Activated T-helper 1 cell treated with anti-CD3 and anti-CD28 coated beads, Interleukin-12 subunit alpha, Interleukin-12 subunit beta, Interleukin-2, Interleukin-4 antibody, amounts not matched to agents 30 ng/mL and 10 ng/mL and 1 ng/mL, durations not matched to agents 14 hours and 24 hours and 36 hours (primary cell): ENCODE results near the gene PDE4D. TPM values are rescaled to one million over a fixed set of nuclear protein-coding genes. Genes with fewer than 3 reads are reported as not detected.

Source experiments
- DNase-seq: peaks from one replicate; pipeline ENCODE4 v3.0.0; 2021; ENCODE audit warnings: low spot score
- H3K27ac Mint-ChIP-seq: one replicate; pipeline ENCODE4 v1.8.0; 2021; ENCODE audit warnings: mild to moderate bottlenecking, mixed read lengths
- H3K27me3 Mint-ChIP-seq: one replicate; pipeline ENCODE4 v1.8.0; 2022; ENCODE audit warnings: mild to moderate bottlenecking, moderate library complexity, mixed read lengths; ENCODE audit not compliant: insufficient read depth
- H3K36me3 Mint-ChIP-seq: one replicate; pipeline ENCODE4 v1.8.0; 2021; ENCODE audit warnings: low read depth, mixed read lengths
- H3K4me1 Mint-ChIP-seq: one replicate; pipeline ENCODE4 v1.8.0; 2021; ENCODE audit warnings: low read depth, mixed read lengths
- H3K4me3 Mint-ChIP-seq: one replicate; pipeline ENCODE4 v1.8.0; 2021; ENCODE audit warnings: mild to moderate bottlenecking, moderate library complexity, mixed read lengths
- H3K9me3 Mint-ChIP-seq: one replicate; pipeline ENCODE4 v1.8.0; 2021; ENCODE audit warnings: mixed read lengths
- intact Hi-C: fragments of 100-400 bp; cut with micrococcal nuclease; formaldehyde crosslinking; loops from one replicate; pipeline ENCODE4 v1.15.1; 2024
- total RNA-seq: library from RNA; stranded (reverse); gene quantifications from 2 replicates; pipeline ENCODE4 v1.2.3, GENCODE V29; 2022

The PDE4D gene
- total RNA-seq, 1 donor from 2014 or later = 50.6 TPM

DNA sequence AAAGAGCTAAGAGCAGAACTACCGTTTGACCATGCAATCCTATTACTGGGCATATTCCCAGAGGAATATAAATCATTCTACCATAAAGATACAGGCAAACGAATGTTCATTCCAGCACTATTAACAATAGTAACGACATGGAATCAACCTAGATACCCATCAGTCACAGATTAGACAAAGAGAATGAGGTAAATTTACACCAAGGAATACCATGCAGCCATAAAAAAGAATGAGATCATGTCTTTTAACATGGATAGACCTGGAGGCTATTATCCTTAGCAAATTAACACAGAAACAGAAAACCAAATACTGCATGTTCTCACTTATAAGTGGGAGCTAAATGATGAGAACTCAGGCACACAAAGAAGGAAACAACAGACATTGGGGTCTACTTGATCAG is 641.9 kb downstream of the PDE4D start:
- Mint-ChIP-seq H3K27me3 (peaks cover 36% of the 10 kb centered on the region), H3K4me3 (no peak overlapping the region), H3K36me3 (no peaks in the 10 kb centered on the region)

DNA sequence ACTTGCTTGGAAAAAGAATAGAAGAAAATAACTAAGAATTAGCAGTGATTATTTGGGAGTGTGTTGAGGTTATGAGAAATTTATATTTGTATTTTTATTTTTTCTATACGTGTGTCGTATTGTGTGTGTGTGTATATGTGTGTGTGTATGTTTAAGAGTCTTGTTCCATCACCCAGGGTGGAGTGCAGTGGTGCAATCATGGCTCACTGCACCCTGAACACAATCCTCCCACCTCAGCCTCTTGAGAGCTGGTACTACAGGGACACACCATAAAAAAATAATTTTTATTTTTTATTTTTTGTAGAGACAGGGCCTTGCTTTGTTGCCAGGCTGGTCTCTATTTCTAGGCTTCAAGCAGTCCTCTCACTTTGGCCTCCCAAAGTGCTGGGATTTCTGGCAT is 643.8 kb downstream of the PDE4D start:
- Mint-ChIP-seq H3K9me3 (no peaks in the 10 kb centered on the region), H3K4me3 (no peak overlapping the region), H3K27ac (no peak overlapping the region), H3K27me3 (peaks cover 31% of the 10 kb centered on the region), H3K4me1 (no peaks in the 10 kb centered on the region), H3K36me3 (no peaks in the 10 kb centered on the region)
- intact Hi-C loops = no loop called here
- no peak for DNase-seq

More for the DNA sequence above, 641.9 kb downstream of the PDE4D start:
- no peak overlapping the region for H3K27ac Mint-ChIP-seq
- DNase-seq = no peak
- no peaks in the 10 kb centered on the region for H3K4me1 Mint-ChIP-seq
- H3K9me3 Mint-ChIP-seq = no peaks in the 10 kb centered on the region
- intact Hi-C loops = no loop called here

DNA sequence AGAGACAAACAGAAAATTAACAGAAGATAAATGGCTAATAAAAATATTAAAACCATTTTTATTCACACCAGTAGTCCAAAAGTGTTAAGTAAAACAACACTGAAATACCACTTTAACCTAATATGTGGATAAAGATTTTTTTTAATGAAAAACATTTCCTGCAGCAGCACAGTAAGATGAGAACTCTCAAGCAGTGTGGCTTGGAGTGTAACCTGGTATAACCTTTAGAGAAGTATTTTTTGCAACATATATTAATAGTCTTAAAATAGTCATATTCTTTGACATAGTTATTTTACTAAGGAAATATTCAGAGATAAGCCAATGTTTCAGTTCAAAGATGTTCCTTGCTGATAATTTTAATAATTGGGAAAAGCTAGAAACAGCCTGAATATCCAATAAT is 644.4 kb downstream of the PDE4D start:
- no peak overlapping the region for H3K4me3 Mint-ChIP-seq
- H3K27ac Mint-ChIP-seq = no peak overlapping the region
- peaks cover 27% of the 10 kb centered on the region for H3K27me3 Mint-ChIP-seq
- no peaks in the 10 kb centered on the region for H3K9me3 Mint-ChIP-seq
- no peaks in the 10 kb centered on the region for H3K36me3 Mint-ChIP-seq
- intact Hi-C loops = no loop called here
- DNase-seq = no peak
- no peaks in the 10 kb centered on the region for H3K4me1 Mint-ChIP-seq

DNA sequence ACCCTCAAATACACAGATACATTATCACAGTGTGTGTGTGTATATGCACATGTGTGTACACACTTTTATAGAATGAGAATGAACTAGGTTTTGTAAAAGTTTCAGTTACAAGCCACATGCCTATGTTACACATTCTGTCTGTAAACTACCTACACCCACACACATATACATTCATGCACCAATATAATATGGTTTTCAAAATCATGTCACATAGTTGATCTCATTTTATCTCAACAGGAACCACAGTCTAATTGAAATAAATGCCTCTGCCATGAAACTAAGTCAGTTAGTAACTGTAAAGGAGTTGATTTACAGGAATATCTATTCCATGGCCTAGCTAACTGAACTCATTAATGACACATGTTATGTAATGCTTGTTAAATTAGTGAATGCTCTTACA is 646.6 kb downstream of the PDE4D start:
- Mint-ChIP-seq H3K36me3 (no peaks in the 10 kb centered on the region), H3K4me1 (no peaks in the 10 kb centered on the region), H3K9me3 (no peaks in the 10 kb centered on the region), H3K27me3 (peaks cover 27% of the 10 kb centered on the region), H3K27ac (no peak overlapping the region), H3K4me3 (no peak overlapping the region)
- no peak for DNase-seq
- intact Hi-C loops = no loop called here

DNA sequence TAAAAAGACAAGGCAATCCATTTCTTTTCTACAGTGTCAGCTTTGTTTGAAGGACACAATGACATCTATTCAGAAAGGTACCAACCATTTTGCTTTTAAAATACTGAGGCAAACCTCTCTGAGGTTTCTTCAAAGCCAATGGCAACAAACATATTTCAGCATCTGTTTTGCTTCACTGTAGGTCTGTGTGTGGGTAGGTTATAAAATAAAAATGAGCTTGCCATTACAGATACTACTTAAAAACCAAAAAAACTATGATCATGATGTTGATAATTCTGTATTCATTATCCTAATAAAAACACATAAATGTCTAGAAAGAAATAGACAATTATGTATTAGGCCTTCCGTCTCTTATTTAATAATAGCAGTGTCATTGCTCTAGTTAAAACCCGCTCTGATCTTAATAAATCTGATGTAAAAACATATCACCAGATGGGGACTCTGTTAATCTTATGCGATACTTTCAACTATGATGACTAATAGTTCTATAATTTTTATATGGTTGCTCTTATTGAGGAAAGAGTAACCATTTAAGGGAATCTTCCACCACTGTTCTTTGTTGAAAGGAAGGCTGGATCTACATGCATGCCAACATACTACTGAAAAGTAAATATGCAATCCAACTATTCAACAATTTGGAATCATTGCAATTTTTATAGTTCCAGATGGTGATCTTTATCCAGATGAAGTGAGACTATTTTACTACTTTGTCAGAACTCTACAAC is 647.2 kb downstream of the PDE4D start:
- DNase-seq = no peak
- no peaks in the 10 kb centered on the region for H3K4me1 Mint-ChIP-seq
- no peak overlapping the region for H3K27ac Mint-ChIP-seq
- no peaks in the 10 kb centered on the region for H3K9me3 Mint-ChIP-seq
- H3K27me3 Mint-ChIP-seq = peaks cover 27% of the 10 kb centered on the region
- intact Hi-C loops = no loop called here
- no peak overlapping the region for H3K4me3 Mint-ChIP-seq
- H3K36me3 Mint-ChIP-seq = no peaks in the 10 kb centered on the region

DNA sequence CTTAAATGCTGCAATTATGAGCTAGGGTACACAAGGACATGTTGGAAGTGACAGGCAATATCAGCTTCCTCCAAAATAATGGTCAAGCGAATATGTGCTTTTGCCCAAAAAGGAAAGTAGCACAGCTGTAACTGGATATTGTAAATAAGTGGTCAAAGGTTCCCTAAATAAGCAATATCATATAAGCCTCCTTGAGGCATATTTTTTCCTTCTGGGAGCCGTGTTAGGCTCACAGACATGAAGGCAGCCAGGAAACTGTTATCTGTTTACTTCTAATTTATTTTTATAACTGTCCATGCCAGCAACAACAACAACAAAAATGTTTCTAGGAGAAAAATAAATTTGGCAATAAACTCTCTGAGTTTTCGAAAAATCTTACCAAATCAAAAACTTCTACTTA is 648.3 kb downstream of the PDE4D start:
- no peaks in the 10 kb centered on the region for H3K4me1 Mint-ChIP-seq
- H3K27ac Mint-ChIP-seq = no peak overlapping the region
- H3K4me3 Mint-ChIP-seq = no peak overlapping the region
- H3K9me3 Mint-ChIP-seq = no peaks in the 10 kb centered on the region
- DNase-seq = no peak
- no peaks in the 10 kb centered on the region for H3K36me3 Mint-ChIP-seq
- intact Hi-C loops = no loop called here
- peaks cover 34% of the 10 kb centered on the region for H3K27me3 Mint-ChIP-seq

DNA sequence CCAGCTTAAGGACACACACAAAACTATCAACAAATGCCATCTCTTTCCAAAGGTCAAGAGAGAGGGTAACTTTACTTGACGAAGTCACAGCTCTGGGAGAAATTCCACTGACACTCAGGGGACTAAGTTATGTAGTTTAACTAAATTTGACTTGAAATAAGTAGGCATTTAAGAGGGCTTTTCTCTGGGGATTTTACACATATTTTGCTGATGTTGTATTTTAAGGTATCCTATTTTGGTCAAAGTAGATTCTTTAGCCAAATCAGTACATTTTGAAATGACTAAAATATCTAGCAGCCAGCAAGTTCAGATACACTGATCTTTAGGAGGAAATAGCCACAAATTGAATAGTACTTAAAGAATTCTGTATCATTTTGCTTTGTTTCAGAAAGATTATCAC is 652.0 kb downstream of the PDE4D start:
- DNase-seq = no peak
- intact Hi-C loops = no loop called here
- peaks cover 18% of the 10 kb centered on the region for H3K4me1 Mint-ChIP-seq
- H3K27me3 Mint-ChIP-seq = peaks cover 46% of the 10 kb centered on the region
- no peak overlapping the region for H3K4me3 Mint-ChIP-seq
- no peaks in the 10 kb centered on the region for H3K36me3 Mint-ChIP-seq
- no peaks in the 10 kb centered on the region for H3K9me3 Mint-ChIP-seq
- no peak overlapping the region for H3K27ac Mint-ChIP-seq

DNA sequence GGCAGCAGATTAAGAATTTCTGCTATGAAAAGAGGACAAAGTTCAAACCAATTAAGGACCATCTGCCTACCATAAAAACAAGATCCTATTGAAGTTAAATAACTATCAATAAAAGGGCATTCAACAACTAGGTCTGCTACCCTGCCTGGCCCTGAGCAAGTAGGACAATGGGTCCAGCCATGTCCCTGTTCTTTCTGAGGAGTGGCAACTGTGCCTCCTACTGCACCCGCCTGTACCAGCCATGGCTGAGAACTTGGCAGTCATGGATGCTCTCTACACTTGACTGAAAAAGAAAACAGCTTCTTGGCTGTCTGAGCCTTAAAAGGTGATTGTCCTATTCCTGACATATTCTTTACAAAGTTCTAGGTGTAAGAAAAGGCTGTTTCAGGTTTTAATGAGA is 652.4 kb downstream of the PDE4D start:
- Mint-ChIP-seq H3K4me1 (peaks cover 18% of the 10 kb centered on the region), H3K27ac (no peak overlapping the region), H3K27me3 (peaks cover 50% of the 10 kb centered on the region), H3K36me3 (no peaks in the 10 kb centered on the region), H3K4me3 (no peak overlapping the region), H3K9me3 (no peaks in the 10 kb centered on the region)
- intact Hi-C loops = no loop called here
- no peak for DNase-seq

DNA sequence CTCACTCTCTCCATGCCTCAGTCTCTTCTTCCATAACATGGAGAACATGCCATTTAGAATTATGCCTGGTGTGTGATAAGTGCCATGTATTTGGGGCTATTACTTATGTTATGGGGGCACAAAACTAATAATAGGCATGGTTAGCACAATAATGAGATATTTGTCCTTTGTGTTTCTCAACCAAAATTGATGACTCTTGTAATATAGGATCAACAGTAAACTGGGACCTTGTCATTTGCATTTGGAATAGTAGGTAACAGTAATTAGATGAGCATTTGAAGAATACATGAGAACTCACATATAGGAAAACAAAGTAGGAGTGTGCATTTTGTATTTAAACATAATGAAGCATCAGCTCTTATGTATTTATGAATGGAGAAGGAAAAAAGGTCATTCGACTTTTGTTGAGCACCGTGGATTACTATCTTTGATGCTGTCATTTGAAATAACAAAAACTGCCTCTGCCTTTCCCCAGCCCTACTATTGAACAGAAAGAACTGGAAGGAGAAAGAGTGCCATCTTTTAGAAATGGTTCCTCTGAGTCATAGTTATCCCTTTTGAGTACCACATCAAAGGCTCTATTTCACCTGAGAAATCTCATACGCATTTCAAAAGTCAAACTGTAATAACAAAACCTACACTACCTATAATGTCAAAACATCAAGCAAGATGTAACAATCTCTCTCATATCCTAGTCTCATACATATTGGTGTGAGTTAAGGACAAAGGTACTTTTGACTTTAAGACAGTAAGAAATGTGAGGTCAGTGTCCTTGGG is 655.2 kb downstream of the PDE4D start:
- DNase-seq = no peak
- Mint-ChIP-seq H3K4me3 (no peak overlapping the region), H3K36me3 (no peaks in the 10 kb centered on the region), H3K9me3 (no peaks in the 10 kb centered on the region), H3K4me1 (peaks cover 18% of the 10 kb centered on the region), H3K27ac (no peak overlapping the region), H3K27me3 (peaks cover 61% of the 10 kb centered on the region)
- intact Hi-C loops = loop anchor here (1.0 to 5.0 kb wide), 3 partner anchors 139 to 371 kb away; no protein-coding TSS in a partner anchor

DNA sequence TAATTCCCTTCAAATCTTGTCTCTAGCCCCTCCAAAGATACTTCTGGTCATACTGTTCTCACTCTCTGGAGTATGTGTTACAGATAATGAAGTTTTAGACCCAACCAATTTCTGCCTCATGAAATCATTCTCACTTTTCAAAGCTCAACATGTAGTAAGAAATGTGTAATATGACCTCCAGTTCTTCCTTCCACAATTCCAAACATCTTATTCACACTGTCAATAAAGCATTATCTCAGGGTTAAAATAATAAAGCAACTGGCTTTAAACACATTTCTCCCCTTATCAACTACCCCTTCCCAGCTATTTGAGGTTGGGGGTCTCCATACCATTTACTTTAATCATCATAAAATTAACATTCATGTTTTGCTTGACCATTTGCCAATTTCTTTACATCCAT is 656.5 kb downstream of the PDE4D start:
- Mint-ChIP-seq H3K27ac (no peak overlapping the region), H3K27me3 (peaks cover 56% of the 10 kb centered on the region), H3K4me3 (no peak overlapping the region), H3K36me3 (no peaks in the 10 kb centered on the region), H3K4me1 (peaks cover 18% of the 10 kb centered on the region), H3K9me3 (no peaks in the 10 kb centered on the region)
- intact Hi-C loops = loop anchor here (5.0 kb wide), 1 partner anchor 205 kb away; no protein-coding TSS in a partner anchor
- no peak for DNase-seq

DNA sequence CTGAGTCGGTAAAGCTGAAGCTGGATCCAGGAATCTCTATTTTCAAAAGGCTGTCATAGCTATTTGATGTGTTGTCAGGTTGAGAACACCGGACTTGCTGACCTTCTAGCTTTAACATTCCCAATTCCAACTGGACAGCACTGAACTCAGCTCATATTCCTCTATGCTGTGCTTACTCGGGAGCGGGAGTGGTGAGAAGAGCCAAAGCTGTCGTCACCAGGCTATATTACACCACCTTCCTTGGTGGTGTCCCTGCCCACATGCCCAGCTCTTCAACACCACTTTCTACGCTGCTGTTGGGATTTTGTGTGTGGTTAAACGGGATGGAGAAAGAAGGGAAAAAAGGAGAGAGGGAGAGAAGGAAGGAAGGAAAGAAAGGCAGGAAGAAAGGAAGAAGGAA is 657.1 kb downstream of the PDE4D start:
- Mint-ChIP-seq H3K27ac (no peak overlapping the region), H3K36me3 (no peaks in the 10 kb centered on the region), H3K4me3 (no peak overlapping the region), H3K4me1 (peaks cover 18% of the 10 kb centered on the region), H3K27me3 (peaks cover 53% of the 10 kb centered on the region), H3K9me3 (no peaks in the 10 kb centered on the region)
- no peak for DNase-seq
- intact Hi-C loops = loop anchor here (5.0 kb wide), 1 partner anchor 204 kb away; no protein-coding TSS in a partner anchor

DNA sequence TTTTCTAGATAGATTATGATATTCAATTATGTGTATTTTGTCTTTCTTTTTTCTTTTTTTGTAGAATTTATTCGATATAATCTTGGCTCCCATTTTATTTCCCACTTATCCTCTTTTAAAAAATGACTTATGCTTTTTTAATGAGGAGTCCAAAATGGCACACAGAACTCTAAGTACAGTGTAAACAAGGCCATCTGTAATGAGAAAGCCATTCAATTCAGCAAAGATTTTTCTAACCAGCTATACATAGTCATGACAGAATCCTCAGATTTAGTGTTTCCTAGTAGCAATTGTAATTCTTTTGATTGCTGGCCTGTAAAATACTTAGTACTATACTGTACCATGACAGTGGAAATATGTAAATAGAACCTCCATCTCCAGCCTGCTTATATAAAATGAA is 659.3 kb downstream of the PDE4D start:
- Mint-ChIP-seq H3K27me3 (peaks cover 36% of the 10 kb centered on the region), H3K27ac (no peak overlapping the region), H3K36me3 (no peaks in the 10 kb centered on the region), H3K4me3 (no peak overlapping the region), H3K9me3 (no peaks in the 10 kb centered on the region), H3K4me1 (peaks cover 18% of the 10 kb centered on the region)
- DNase-seq = no peak
- intact Hi-C loops = no loop called here

DNA sequence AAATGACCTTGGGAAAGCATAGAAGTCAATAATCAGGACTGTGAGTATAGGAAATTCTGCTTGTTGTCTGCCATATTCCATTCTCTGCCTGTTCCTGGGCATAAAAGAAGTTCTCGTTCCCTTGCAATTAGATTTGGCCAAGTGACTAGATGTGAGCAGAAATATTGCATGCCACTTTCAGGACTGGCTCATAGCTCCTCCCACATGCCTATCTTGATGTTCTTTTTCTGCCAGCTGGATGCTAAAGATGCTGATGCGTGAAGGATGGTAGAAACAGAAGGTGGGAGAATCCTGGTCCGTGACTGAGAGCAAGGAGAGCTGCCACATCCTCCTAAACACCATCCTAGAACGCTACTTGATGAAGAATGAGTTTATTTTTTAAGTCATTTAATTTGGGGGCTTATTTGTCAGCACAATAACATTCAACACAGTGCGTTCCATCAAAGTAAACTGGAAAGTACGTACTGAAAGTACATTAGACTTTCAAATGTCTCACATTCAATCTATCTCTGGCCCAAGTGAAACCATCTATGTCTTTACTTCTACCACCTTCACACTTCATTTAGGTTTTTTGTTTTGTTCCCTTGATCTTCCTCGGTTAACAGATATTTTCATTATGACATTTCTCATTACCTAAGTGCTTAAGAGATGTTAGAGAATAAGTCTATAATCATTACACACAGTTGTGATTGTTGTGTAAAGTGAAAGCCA is 662.1 kb downstream of the PDE4D start:
- no peak overlapping the region for H3K27ac Mint-ChIP-seq
- no peaks in the 10 kb centered on the region for H3K9me3 Mint-ChIP-seq
- peaks cover 21% of the 10 kb centered on the region for H3K27me3 Mint-ChIP-seq
- no peaks in the 10 kb centered on the region for H3K36me3 Mint-ChIP-seq
- H3K4me3 Mint-ChIP-seq = no peak overlapping the region
- intact Hi-C loops = no loop called here
- no peak for DNase-seq
- no peaks in the 10 kb centered on the region for H3K4me1 Mint-ChIP-seq
